DMS114 treated with DMSO at 0.1 percent for 48 hours (cell line): ENCODE results near the gene ORAI2.
A peak's percentile ranks its signal among the peaks of the same experiment; 100 is the strongest.
"Not testable (repeated sequence)": the region's sequence is repeated elsewhere in the genome, so short reads cannot be mapped to it uniquely, and the experiment has no call there.

Source experiments
- DNase-seq: peaks from one replicate; lab custom pipeline; 2025; ENCODE audit not compliant: unreplicated experiment; lab: John Stamatoyannopoulos, UW

The ORAI2 gene

DNA sequence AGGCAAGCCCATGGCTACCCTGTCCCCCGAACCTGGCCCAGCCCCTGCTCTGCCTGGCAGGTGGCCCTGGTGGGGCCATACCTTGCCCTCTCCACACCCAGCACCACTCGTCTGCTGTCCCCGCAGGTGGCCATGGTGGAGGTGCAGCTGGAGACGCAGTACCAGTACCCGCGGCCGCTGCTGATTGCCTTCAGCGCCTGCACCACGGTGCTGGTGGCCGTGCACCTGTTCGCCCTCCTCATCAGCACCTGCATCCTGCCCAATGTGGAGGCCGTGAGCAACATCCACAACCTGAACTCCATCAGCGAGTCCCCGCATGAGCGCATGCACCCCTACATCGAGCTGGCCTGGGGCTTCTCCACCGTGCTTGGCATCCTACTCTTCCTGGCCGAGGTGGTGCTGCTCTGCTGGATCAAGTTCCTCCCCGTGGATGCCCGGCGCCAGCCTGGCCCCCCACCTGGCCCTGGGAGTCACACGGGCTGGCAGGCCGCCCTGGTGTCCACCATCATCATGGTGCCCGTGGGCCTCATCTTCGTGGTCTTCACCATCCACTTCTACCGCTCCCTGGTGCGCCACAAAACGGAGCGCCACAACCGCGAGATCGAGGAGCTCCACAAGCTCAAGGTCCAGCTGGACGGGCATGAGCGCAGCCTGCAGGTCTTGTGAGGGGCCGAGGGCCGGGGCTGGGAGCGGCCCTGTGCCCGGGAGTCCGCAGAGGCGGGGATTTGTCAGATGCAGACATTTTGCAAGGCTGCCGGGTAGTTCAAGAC, 13.2 kb downstream of the ORAI2 start:
- DNase-seq = no peak

DNA sequence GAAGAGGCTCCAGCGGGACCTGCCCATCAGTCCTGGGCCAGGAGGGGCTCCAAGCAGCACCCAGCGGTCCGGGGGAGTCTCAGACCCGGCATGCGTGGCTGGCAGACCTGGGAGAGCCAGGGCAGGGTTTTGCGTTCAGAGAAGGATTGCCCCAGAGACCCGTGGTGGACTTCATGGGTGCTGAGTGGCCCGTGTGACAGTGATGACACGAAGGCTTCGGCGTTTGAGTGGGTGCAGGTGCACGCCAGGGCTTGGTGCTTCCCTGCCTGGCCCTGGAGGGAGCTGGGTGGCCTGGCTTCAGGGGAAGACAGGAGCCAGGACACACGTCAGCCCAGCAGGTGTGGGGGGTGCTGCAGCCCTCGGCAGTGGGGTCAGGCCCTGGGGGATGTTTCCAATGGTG, 13.9 kb downstream of the ORAI2 start:
- no peak for DNase-seq

DNA sequence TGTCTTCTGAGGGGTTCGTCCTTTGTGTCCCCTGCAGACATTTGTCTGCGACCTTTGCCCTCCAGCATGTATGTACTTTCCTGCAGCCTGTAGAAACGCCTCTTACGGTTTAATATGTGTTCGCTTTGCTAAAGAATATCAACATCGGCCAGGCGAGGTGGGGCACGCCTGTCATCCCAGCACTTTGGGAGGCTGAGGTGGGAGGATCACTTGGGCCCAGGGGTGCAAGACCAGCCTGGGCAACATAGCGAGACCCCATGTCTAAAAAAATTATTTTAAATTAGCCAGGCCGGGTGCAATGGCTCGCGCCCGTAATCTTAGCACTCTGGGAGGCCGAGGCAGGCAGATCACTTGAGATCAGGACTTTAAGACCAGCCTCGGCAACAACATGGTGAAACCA, 15.8 kb downstream of the ORAI2 start:
- no peak for DNase-seq

DNA sequence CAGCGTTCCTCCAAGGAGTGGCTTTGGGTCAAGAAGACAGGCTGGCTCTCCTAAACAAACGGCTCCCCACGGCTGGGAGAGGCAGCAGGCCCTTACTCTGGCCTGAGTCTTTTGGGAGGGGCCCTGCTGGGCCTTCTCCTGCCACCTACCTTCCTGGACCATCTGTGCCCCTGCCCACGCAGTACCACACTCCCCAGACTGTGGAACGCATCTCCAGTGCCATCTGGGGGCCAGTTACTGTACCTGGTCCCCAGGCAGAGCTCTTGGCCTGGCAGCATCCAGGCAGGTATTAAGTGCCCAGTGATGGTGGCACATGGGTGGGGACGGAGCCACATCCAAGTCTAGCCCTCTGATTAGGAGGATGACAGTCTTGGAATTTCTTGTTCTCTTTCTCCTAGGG, 16.9 kb downstream of the ORAI2 start:
- no peak for DNase-seq

DNA sequence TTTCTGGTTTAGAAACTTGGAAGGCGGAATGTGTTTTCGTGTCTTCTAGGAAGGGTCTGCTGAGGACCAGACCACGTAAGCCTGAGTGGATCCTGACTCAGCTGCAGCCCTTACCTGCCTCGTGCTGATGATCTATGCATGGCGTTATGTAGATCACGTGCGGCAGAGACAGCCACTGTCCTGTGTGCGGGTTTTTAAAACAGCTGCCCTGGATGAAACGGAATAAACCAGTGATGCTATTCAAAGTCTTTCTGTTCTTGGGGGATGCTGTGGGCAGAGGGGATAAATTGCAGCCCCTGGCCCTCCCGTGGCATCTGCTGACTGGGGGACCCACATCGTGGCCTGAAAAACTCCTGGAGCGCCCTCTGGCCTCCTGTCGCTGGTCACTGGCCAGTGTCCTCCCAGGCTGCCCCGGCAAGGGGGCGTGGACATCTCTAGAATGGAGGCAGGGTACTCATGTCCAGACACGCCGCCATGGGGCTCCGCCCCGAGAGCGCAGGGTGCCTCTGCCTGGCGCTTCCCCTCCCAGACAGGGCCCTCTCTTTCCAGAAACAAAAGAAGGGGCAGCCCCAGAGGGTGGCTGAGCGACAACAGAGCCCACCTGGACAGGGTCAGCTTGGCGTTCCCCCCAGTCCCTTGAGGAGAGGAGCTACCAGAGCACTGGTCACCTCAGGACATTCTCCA, 18.1 kb downstream of the ORAI2 start:
- no peak for DNase-seq

DNA sequence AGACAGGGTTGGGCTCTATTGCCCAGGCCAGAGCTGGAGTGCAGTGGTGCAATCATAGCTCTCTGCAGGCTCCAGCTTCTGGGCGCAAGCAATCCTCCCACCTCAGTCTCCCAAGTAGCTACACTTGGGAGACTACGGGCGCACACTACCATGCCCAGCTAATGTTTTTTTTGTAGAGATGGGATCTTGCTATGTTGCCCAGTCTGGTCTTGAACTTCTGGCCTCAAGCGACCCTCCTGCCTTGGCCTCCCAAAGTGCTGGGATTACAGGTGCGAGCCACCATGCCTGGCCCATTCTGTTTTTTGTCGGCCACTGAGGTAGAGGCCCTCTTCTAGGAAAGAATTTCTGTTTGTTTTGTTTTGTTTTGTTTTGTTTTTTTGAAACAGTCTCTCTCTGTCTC, 19.1 kb downstream of the ORAI2 start:
- DNase-seq = no peak

DNA sequence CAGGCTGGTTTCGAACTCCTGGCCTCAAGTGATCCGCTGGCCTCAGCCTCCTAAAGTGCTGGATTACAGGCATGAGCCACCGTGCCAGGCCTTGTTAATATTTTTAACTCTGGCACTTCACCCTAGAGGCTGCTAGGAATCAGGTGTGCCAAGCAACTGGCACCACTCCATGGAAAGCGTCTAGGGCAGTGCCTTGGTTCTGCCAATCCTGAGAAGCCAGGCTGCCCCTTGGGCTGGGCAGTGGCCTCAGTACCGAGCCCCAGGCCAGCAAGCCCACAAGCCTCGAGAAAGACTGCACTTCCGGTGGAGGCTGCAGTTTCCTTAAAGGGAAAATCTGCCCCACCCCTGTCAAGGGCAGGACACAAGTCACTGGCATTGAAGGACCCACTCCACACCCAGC, 19.9 kb downstream of the ORAI2 start:
- DNase-seq = no peak

DNA sequence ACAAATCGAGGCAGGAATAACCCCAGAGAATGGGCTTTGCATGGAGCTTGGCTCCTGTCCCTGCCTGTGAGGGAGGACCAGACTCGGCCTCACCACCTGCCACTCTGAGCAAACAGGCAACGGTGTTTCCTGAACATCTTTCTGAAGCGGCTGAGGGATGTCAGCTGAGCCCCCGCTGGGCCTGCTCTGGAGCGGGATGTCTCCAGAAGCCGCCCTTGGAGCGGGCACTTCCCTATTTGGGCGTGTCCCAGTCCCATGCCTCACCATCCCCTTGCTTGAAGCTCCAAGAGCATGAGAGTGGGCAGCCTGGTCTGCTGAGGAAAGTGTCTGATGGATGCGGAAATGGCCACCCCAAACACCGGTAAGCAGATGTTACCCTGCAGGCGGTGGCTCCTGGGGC, 21.1 kb downstream of the ORAI2 start:
- DNase-seq = no peak

DNA sequence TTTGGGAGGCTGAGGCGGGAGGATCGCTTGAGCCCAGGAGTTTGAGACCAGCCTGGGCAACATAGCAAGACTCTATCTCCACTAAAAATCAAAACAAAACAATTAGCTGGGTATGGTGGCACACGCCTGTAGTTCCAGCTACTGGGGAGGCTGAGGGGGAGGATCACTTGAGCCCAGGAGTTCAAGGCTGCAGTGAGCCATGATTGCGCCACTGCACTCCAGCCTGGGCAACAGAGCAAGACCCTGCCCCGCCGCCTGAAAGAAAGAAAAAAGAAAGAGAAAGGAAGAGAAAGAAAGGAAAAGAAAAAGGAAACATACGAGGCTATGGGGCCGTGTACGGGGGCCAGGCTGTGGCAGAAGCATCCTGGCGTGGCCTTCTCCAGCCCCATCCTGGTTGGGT, 21.6 kb downstream of the ORAI2 start:
- not testable (repeated sequence) for DNase-seq

DNA sequence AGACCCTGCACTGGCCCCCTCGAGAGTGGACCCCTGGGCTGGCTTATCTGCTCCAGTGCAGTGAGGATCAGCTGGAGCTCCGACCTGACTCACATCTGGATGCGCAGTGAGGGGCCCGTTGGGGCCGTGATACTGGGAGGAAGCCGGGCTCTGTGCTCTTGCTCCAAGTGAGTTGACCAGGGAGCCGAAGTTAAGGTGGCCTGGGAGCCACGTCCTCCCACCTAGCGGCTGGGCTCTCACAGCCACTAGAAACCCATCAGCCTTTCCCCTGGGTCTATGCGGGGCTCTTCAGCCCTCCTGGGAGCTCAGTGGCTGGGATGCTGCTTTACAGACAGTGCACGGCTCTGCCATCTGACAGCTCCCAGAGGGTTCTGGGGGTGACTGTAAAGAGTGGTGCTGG, 22.2 kb downstream of the ORAI2 start:
- DNase-seq = no peak

DNA sequence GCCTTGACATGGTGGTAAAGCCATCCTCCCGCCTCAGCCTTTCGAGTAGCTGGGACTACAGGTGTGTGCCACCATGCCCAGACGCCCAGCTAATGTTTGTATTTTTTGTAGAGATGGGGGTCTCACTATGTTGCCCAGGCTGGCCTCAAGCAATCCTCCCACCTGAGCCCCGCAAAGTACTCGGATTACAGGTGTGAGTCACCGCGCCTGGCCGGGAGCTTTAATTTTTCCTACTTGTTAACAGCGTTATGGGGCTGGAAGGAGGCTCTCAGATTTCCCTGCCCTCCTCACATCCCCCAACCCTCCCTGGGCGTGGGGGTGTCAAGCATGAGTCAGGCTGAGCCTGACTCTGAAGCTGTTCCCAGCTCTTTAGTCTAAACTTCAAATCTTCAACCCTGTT, 23.0 kb downstream of the ORAI2 start:
- no peak for DNase-seq

DNA sequence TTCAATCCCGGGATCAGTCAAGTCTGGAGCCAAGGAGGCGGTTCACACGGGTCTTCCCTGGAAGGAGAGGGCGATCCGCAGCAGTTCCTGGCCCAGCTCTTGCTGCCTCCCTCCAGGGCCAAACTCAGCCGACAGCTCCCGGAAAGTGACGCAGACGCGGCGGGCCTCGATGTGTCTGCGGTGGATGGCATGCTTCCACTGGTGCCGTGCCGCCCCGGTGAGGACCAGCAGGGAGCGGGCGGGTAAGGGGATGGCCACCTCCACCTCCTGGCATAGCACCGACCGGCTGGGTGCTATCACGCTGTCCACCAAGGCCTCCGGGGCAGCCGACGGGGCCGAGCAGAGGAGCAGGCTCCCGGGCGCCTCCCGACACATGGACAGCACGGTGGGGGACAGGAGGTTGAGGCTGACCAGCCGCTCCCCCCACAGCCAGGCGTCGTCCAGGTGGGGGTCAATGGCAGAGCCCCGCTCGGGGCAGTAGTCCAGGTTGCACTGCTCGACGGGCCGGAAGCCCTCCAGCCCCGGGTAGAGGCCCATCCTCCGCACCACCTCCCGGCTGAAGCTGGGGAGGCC, 24.1 kb downstream of the ORAI2 start:
- DNase-seq = no peak

DNA sequence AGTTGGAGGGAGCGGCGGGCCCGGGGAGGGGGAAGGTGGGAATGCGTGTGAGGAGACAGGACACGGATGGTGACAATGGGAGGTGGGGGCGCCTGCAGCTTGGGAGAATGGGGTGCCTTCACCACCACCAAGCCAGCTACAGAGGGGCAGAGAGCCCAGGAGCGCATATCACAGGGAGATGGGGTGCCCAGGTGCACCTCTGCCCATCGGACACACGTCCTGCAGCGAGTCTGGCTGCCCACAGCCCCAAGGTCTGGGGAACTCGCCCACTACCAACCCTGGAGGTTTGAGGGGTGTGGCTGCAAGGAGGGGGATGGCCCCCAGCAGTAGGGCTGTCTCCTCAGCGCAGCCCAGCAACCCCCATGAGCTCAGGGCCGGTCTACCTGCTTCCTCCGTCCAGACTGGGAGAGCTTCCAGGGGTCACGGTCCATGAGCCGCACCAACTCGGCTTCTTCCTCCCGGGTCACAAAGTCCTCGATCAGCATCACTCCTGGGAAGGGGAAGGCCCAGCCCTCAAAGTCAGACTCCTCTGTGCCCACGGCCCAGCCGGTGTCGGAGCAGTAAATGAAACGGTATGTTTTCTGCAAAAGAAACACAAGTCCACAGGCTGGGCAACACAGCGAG, 26.0 kb downstream of the ORAI2 start:
- DNase-seq = no peak

DNA sequence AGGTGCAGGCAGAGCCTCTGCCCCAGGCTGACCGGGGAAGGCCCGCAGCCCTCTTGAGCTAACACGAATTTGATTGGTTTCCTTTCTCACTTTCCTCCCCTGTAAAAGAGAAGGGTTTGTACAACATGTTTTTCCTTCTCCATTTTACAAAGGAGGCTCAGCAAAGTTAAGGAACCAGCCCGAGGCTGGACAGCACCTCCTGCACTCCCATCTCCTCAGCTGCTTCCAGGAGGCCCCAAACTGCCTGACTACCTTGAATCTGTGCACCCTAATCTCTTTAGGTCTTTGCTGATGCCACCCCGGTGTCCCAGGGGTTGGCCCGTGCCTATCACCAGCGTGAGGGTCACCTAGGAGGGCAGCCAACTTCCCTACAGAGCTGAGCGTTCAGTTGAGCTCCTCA, 27.1 kb downstream of the ORAI2 start:
- DNase-seq = no peak

DNA sequence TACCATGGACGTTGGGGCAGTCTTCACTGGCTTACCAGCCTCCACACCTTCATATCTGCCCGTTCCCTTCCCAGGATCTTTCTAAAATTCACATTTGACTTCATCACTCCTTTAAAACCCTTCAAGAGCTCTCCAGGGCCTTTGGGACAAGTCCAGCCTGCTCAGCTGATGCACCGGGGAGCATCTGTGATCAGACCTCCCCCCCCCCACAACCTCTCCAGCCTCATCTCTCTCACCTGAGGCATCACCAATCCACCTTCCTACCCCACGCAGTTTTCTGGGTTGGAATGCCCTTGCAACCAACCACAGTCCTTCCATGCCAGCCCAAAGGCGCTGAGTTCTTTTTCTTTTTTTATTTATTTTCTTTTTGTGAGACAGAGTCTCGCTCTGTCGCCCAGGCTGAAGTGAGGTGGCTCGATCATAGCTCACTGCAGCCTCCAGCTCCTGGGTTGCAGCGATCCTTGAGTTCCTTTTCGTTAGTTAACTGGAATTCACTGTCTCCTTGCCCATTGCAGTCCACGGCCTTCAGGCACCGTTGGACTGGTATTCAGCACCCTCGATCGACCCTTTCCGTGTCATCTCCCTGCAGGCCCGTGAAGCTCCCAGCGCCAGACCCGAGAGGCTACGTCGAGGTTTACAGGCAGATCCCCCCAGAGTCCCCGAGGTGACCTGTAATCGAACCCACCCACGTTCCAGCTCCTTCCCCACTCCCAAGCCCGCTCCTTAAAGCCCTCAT, 30.6 kb downstream of the ORAI2 start:
- no peak for DNase-seq

DNA sequence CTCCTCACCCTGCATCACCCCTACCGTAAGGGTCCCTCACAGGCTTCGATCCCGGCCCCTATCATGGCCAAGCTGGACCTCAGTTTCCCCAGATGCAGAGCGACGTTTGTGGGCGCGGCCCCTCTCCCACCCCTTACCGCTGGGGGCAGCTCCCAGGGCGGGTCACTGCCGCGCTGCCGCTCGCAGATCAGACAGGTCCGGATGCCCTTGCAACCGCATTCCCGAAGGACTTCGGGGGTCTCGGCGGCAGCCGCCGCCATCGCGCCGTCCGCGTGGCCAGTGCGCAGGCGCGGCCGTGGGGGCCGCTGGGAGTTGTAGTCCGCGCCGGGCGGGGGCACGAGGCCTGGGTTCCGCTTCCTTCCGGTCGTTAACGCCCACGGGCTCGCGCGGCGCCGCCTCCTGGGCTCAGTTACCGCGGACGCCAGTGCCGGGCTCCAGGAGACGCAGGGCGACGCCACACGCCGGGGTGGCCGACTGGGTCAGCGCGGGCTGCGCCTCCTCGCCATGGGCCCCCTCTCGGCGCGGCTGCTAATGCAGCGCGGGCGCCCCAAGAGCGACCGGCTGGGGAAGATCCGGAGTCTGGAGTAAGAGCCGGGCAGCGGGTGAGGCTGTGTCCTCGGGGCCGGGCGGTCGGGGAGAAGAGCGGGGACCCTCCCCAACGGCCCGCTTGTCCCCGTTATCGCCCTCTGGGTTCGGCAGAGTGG, 31.4 kb downstream of the ORAI2 start, which contains the start of the genes ALKBH4 and LRWD1:
TSS of gene ALKBH4 (minus strand) at position 287 of the 704 bp plus-strand sequence. CDS start at position 260, 27 bp downstream.
TSS of gene LRWD1 (plus strand) at position 408 of the 704 bp plus-strand sequence. CDS start at position 505, 97 bp downstream.
- DNase-seq = peak; percentile 72

DNA sequence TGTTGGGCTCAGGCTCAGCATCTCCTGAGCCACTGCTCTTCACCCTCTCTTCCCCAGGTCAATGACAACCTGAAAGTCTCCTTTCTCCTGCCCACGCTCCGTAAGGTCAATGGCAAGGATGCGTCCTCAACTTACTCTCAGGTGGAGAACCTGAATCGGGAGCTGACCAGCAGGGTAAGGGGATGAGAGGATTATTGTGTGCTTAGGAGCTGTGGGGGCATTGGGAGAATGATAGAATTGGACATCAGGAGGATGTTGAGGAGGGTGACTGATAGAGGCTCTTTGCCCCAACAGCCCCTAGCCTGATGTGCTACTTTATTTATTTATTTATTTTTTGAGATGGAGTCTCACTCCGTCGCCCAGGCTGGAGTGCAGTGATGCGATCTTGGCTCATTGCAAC, 32.7 kb downstream of the ORAI2 start:
- no peak for DNase-seq

DNA sequence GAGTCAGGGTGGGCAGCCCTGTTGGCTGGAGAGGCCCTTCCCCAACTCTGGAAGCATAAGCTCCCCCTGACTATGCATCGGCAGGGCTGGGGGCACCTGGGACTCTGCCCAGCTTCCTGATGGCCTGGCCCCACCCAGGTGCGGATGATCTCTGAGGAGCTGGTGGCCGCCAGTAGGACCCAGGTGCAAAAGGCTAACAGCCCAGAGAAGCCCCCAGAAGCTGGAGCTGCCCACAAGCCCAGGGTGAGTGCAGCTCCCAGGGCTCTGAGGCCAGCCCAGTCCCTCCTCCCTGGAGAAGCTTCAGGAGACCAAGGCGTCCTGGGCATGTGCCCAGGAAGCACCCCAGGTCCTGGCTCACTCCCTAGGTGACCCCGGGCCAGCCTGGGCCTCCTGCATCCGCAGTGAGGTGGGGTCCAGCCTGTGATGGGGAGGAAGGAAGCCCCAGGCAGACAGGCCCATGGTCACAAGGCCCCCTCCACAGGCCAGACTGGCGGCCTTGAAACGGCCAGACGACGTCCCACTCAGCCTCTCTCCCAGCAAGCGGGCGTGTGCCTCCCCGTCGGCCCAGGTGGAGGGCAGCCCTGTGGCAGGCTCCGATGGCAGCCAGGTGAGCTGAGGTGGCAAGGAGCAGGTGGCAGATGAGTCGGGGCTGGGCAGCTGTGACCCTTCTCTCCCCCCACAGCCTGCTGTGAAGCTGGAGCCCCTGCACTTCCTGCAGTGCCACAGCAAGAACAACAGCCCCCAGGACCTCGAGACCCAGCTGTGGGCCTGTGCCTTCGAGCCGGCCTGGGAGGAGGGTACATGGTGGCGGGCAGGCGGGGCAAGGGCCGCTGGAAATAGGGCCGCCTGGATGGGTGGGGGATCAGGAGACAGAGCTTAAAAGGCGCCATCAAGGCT, 34.5 kb downstream of the ORAI2 start:
- no peak for DNase-seq
